ENCODE measurements around the gene CCDC9. TPM values are rescaled to one million over a fixed set of nuclear protein-coding genes. Genes with fewer than 3 reads are reported as not detected.
"Not testable (repeated sequence)": the region's sequence is repeated elsewhere in the genome, so short reads cannot be mapped to it uniquely, and the experiment has no call there.

The CCDC9 gene
- total and polyA plus RNA-seq, 2 donors: 8.0 to 36.6 TPM

- 89% methylated on average over 14 of the region's 14 CpGs for WGBS
- not testable (repeated sequence) for H3K4me1 ChIP-seq (ENCODE audit: insufficient read depth); H3K36me3 ChIP-seq (ENCODE audit: insufficient read depth); H3K27ac ChIP-seq (ENCODE audit: low read depth); DNase-seq (ENCODE audit: extremely low spot score); H3K4me3 ChIP-seq (ENCODE audit: low read depth, low read length)
Measured at GRCh38 chr19:47261946-47262793, 5.8 kb downstream of the CCDC9 start.

- Histone ChIP-seq H3K4me1 (ENCODE audit: insufficient read depth) (no peaks in the 10 kb centered on the region), H3K36me3 (ENCODE audit: insufficient read depth) (peaks cover 10% of the 10 kb centered on the region), H3K27ac (ENCODE audit: low read depth) (no peak overlapping the region), H3K4me3 (ENCODE audit: low read depth, low read length) (no peak overlapping the region)
- DNase-seq (ENCODE audit: extremely low spot score): no peak
- WGBS: 98% methylated on average over 30 of the region's 30 CpGs
Measured at GRCh38 chr19:47264629-47265028, 8.3 kb downstream of the CCDC9 start.

- H3K36me3 ChIP-seq (ENCODE audit: insufficient read depth): peaks cover 6% of the 10 kb centered on the region
- H3K27ac ChIP-seq (ENCODE audit: low read depth): no peak overlapping the region
- WGBS: 93% methylated on average over 21 of the region's 21 CpGs
Measured at GRCh38 chr19:47266401-47266941, 10.1 kb downstream of the CCDC9 start.

GRCh38 chr19:47267350-47267759, 11.0 kb downstream of the CCDC9 start:
- Histone ChIP-seq H3K36me3 (ENCODE audit: insufficient read depth) (peaks cover 6% of the 10 kb centered on the region), H3K4me3 (ENCODE audit: low read depth, low read length) (no peak overlapping the region), H3K4me1 (ENCODE audit: insufficient read depth) (no peaks in the 10 kb centered on the region), H3K27ac (ENCODE audit: low read depth) (no peak overlapping the region)
- no peak for DNase-seq (ENCODE audit: extremely low spot score)
- WGBS: 86% methylated on average over 14 of the region's 14 CpGs

More at GRCh38 chr19:47266401-47266941, 10.1 kb downstream of the CCDC9 start:
- H3K4me1 ChIP-seq (ENCODE audit: insufficient read depth): no peaks in the 10 kb centered on the region
- no peak for DNase-seq (ENCODE audit: extremely low spot score)
- H3K4me3 ChIP-seq (ENCODE audit: low read depth, low read length): no peak overlapping the region

- WGBS: 84% methylated on average over 6 of the region's 6 CpGs
- H3K4me1 ChIP-seq (ENCODE audit: insufficient read depth): no peaks in the 10 kb centered on the region
- peaks cover 6% of the 10 kb centered on the region for H3K36me3 ChIP-seq (ENCODE audit: insufficient read depth)
- H3K27ac ChIP-seq (ENCODE audit: low read depth): no peak overlapping the region
- no peak overlapping the region for H3K4me3 ChIP-seq (ENCODE audit: low read depth, low read length)
- DNase-seq (ENCODE audit: extremely low spot score): no peak
Measured at GRCh38 chr19:47268028-47268427, 11.7 kb downstream of the CCDC9 start.

GRCh38 chr19:47269596-47269995, 13.3 kb downstream of the CCDC9 start:
- 93% methylated on average over 7 of the region's 7 CpGs for WGBS
- no peak for DNase-seq (ENCODE audit: extremely low spot score)
- H3K36me3 ChIP-seq (ENCODE audit: insufficient read depth): peaks cover 5% of the 10 kb centered on the region
- H3K4me3 ChIP-seq (ENCODE audit: low read depth, low read length): no peak overlapping the region
- H3K27ac ChIP-seq (ENCODE audit: low read depth): no peak overlapping the region
- no peaks in the 10 kb centered on the region for H3K4me1 ChIP-seq (ENCODE audit: insufficient read depth)

GRCh38 chr19:47270408-47270807, 14.1 kb downstream of the CCDC9 start:
- Histone ChIP-seq H3K4me3 (ENCODE audit: low read depth, low read length) (no peak overlapping the region), H3K4me1 (ENCODE audit: insufficient read depth) (peaks cover 2% of the 10 kb centered on the region), H3K36me3 (ENCODE audit: insufficient read depth) (peaks cover under 1% of the 10 kb centered on the region), H3K27ac (ENCODE audit: low read depth) (no peak overlapping the region)
- WGBS: 92% methylated on average over 10 of the region's 10 CpGs
- no peak for DNase-seq (ENCODE audit: extremely low spot score)

GRCh38 chr19:47271949-47272348, 15.6 kb downstream of the CCDC9 start:
- H3K27ac ChIP-seq (ENCODE audit: low read depth): no peak overlapping the region
- no peak for DNase-seq (ENCODE audit: extremely low spot score)
- WGBS: 74% methylated on average over 6 of the region's 6 CpGs
- H3K36me3 ChIP-seq (ENCODE audit: insufficient read depth): no peaks in the 10 kb centered on the region
- H3K4me1 ChIP-seq (ENCODE audit: insufficient read depth): peaks cover 2% of the 10 kb centered on the region
- no peak overlapping the region for H3K4me3 ChIP-seq (ENCODE audit: low read depth, low read length)

GRCh38 chr19:47272448-47273312, 16.4 kb downstream of the CCDC9 start:
- WGBS: 25% methylated on average over 42 of the region's 42 CpGs
- H3K36me3 ChIP-seq (ENCODE audit: insufficient read depth): no peaks in the 10 kb centered on the region
- peaks cover 2% of the 10 kb centered on the region for H3K4me1 ChIP-seq (ENCODE audit: insufficient read depth)
- H3K4me3 ChIP-seq (ENCODE audit: low read depth, low read length): peak overlapping the region; percentile 68
- DNase-seq (ENCODE audit: extremely low spot score): no peak
- peak overlapping the region; percentile 98 for H3K27ac ChIP-seq (ENCODE audit: low read depth)

- peak; percentile 84 for DNase-seq (ENCODE audit: extremely low spot score)
- WGBS: under 1% methylated on average over 54 of the region's 54 CpGs
- Histone ChIP-seq H3K4me3 (ENCODE audit: low read depth, low read length) (peak overlapping the region; percentile 68), H3K27ac (ENCODE audit: low read depth) (peak overlapping the region; percentile 98), H3K36me3 (ENCODE audit: insufficient read depth) (no peaks in the 10 kb centered on the region), H3K4me1 (ENCODE audit: insufficient read depth) (peaks cover 2% of the 10 kb centered on the region)
Measured at GRCh38 chr19:47273313-47274070, 17.2 kb downstream of the CCDC9 start.

- Histone ChIP-seq H3K4me3 (ENCODE audit: low read depth, low read length) (peak within 1 kb of the TSS; percentile 68), H3K4me1 (ENCODE audit: insufficient read depth) (peaks cover 2% of the 10 kb centered on the region), H3K36me3 (ENCODE audit: insufficient read depth) (no peaks in the 10 kb centered on the region), H3K27ac (ENCODE audit: low read depth) (peak within 1 kb of the TSS; percentile 98)
- DNase-seq (ENCODE audit: extremely low spot score): peak; percentile 88
- WGBS: 2% methylated on average over 72 of the region's 72 CpGs
Measured at GRCh38 chr19:47274071-47274890, 18.0 kb downstream of the CCDC9 start, which contains the start of gene INAFM1. Gene INAFM1, plus strand, starts transcription at chr19:47274885. Its CDS starts 35 bp downstream, at chr19:47274920.

Data from urinary bladder (tissue), 4 donors.